K562 (cell line): Measurements from ENCODE around the gene RNU1-2. TPM values are rescaled to one million over a fixed set of nuclear protein-coding genes. Genes with fewer than 3 reads are reported as not detected.
"Not testable (repeated sequence)": the region's sequence is repeated elsewhere in the genome, so short reads cannot be mapped to it uniquely, and the experiment has no call there.

Source experiments
- BDP1 ChIP-seq: IDR thresholded peaks from 3 replicates; pipeline ENCODE4 v1.6.1; 2011; ENCODE audit not compliant: insufficient read length, insufficient read depth
- CREM ChIP-seq: IDR thresholded peaks from 2 replicates; pipeline ENCODE4 v1.6.1; 2014; ENCODE audit warnings: antibody characterized with exemption, low read depth
- EGR1 ChIP-seq: fragments of 450-650 bp; conservative IDR thresholded peaks from 2 replicates; pipeline ENCODE4 v1.6.1; 2017; ENCODE audit warnings: mild to moderate bottlenecking
- EP300 ChIP-seq: IDR thresholded peaks from 2 replicates; pipeline ENCODE4 v1.6.1; 2012; ENCODE audit warnings: low read length, improper control_type of control experiment
- HNRNPLL ChIP-seq: fragments of 200-400 bp; formaldehyde crosslinking; IDR thresholded peaks from 2 replicates; pipeline ENCODE4 v1.6.1; 2017; ENCODE audit warnings: low read length, low read depth, mild to moderate bottlenecking; ENCODE audit not compliant: poor library complexity, severe bottlenecking
- NFIC ChIP-seq: fragments of 450-650 bp; IDR thresholded peaks from 2 replicates; pipeline ENCODE4 v1.6.1; 2017; ENCODE audit warnings: mild to moderate bottlenecking, inconsistent platforms
- POLR3A ChIP-seq: IDR thresholded peaks from 2 replicates; pipeline ENCODE4 v1.6.1; 2011; ENCODE audit warnings: borderline replicate concordance, mild to moderate bottlenecking, moderate library complexity; ENCODE audit not compliant: insufficient read length, insufficient read depth; ENCODE audit errors: extremely low read depth
- TEAD4 ChIP-seq, 2 experiments: sonication (generic) in 1 of 2; formaldehyde crosslinking in 1 of 2; IDR thresholded peaks; 2 replicates each; pipeline versions ENCODE4 v1.6.1 to v1.8.0; 2012 to 2022; ENCODE audit warnings: borderline replicate concordance in 1 of 2, inconsistent platforms in 1 of 2, low read length in 1 of 2, mild to moderate bottlenecking in 1 of 2, missing genetic modification reagents in 1 of 2
- ZBTB7A ChIP-seq: IDR thresholded peaks from 2 replicates; pipeline ENCODE4 v1.6.1; 2011; ENCODE audit warnings: low read depth, mild to moderate bottlenecking, low read length, moderate library complexity, borderline replicate concordance; ENCODE audit not compliant: control insufficient read depth
- polyA plus RNA-seq, 8 experiments: library from polyadenylated mRNA; depleted of rRNA in 4 of 8; stranded (reverse) in 5 of 8; unstranded in 3 of 8; fragments of >200 nt; fragmentation: Nextera tagmentation in 2 of 8; fragmentation: Illumina TruSeq in 1 of 8; extraction: Ambion mirVana in 2 of 8; extraction: Trizol in 1 of 8; gene quantifications; 2 replicates each; pipeline versions ENCODE4 v1.2.1 to v1.2.3, GENCODE V29; 2011 to 2014; ENCODE audit warnings: inconsistent platforms in 1 of 8, missing spikeins in 1 of 8
- total RNA-seq, 7 experiments: library from RNA; depleted of rRNA in 6 of 7; stranded (reverse); fragments of >200 nt in 6 of 7; fragmentation: Illumina TruSeq in 2 of 7; extraction: Trizol in 2 of 7; gene quantifications; 2 replicates each; pipeline versions ENCODE4 v1.2.1 to v1.2.3, GENCODE V29; 2011 to 2021; ENCODE audit warnings: low replicate concordance in 1 of 7
- TF ChIP-seq, protein P1 (sequence below), 2 experiments: fragments of 450-650 bp in 1 of 2; sonication (generic) in 1 of 2; formaldehyde crosslinking in 1 of 2; IDR thresholded peaks; 2 replicates each; pipeline versions ENCODE4 v1.7.1 to v1.9.0; 2016 to 2022; ENCODE audit warnings: inconsistent platforms in 1 of 2, mild to moderate bottlenecking in 1 of 2, missing genetic modification reagents in 1 of 2
- TF ChIP-seq, protein P2 (sequence below): conservative IDR thresholded peaks from 2 replicates; pipeline ENCODE4 v1.6.1; 2011; ENCODE audit warnings: low read depth, mild to moderate bottlenecking, low read length; ENCODE audit not compliant: control insufficient read depth
- TF ChIP-seq, protein P3 (sequence below): IDR thresholded peaks from 3 replicates; pipeline ENCODE4 v1.6.1; 2011; ENCODE audit warnings: borderline replicate concordance, mild to moderate bottlenecking, moderate library complexity; ENCODE audit not compliant: insufficient read length; ENCODE audit errors: extremely low read depth

Gene RNU1-2
- total and polyA plus RNA-seq, 9 of the 15 experiments (the other 6 are each of a cell fraction or from before 2014, with no cell fraction given) = under 0.01 to 32,823 (median 2,538) TPM; not detected in 4

DNA sequence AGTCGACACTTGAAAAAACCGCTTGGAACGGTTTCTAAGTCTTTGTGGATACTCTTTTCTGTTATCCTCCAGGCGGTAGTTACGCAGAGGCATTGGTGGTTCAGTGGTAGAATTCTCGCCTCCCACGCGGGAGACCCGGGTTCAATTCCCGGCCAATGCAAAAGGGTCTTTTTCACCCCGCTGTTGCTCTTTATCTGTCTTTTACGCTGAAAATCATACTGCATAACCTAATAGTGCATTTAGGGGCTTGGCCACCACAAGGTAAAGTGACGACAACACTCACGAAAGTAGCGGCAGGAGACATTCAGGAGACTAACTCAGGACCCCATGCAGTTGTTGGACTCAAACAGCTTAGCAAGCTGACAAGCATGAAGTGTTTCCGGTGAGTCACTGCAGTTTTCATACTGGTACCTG, 33.9 kb upstream of the RNU1-2 start (continued):
- TF ChIP-seq, protein P1, sequence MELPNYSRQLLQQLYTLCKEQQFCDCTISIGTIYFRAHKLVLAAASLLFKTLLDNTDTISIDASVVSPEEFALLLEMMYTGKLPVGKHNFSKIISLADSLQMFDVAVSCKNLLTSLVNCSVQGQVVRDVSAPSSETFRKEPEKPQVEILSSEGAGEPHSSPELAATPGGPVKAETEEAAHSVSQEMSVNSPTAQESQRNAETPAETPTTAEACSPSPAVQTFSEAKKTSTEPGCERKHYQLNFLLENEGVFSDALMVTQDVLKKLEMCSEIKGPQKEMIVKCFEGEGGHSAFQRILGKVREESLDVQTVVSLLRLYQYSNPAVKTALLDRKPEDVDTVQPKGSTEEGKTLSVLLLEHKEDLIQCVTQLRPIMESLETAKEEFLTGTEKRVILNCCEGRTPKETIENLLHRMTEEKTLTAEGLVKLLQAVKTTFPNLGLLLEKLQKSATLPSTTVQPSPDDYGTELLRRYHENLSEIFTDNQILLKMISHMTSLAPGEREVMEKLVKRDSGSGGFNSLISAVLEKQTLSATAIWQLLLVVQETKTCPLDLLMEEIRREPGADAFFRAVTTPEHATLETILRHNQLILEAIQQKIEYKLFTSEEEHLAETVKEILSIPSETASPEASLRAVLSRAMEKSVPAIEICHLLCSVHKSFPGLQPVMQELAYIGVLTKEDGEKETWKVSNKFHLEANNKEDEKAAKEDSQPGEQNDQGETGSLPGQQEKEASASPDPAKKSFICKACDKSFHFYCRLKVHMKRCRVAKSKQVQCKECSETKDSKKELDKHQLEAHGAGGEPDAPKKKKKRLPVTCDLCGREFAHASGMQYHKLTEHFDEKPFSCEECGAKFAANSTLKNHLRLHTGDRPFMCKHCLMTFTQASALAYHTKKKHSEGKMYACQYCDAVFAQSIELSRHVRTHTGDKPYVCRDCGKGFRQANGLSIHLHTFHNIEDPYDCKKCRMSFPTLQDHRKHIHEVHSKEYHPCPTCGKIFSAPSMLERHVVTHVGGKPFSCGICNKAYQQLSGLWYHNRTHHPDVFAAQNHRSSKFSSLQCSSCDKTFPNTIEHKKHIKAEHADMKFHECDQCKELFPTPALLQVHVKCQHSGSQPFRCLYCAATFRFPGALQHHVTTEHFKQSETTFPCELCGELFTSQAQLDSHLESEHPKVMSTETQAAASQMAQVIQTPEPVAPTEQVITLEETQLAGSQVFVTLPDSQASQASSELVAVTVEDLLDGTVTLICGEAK (IDR thresholded peaks at IDR 0.05) = peak; percentile 68
- TF ChIP-seq, protein P1 (CRISPR knock-in tag; IDR thresholded peaks at IDR 0.05) = not testable (repeated sequence)
- TF ChIP-seq EP300 (peak; percentile 37; the same call in 1 of the 2 replicates), POLR3A (peak; percentile 70), NFIC (peak; percentile 31; the same call in 1 of the 2 replicates), ZBTB7A (peak; percentile 75; the same call in 1 of the 2 replicates), HNRNPLL (peak; percentile 55), BDP1 (peak; percentile 30), CREM (peak; percentile 44; the same call in 1 of the 2 replicates), TEAD4 (IDR thresholded peaks at IDR 0.05; ENCODE audit: low read length) (0 out of 2 replicates have a peak, but pooled peaks have one; percentile 31), EGR1 (0 out of 2 replicates have a peak, but pooled peaks have one; percentile 15)
- TF ChIP-seq, protein P2, sequence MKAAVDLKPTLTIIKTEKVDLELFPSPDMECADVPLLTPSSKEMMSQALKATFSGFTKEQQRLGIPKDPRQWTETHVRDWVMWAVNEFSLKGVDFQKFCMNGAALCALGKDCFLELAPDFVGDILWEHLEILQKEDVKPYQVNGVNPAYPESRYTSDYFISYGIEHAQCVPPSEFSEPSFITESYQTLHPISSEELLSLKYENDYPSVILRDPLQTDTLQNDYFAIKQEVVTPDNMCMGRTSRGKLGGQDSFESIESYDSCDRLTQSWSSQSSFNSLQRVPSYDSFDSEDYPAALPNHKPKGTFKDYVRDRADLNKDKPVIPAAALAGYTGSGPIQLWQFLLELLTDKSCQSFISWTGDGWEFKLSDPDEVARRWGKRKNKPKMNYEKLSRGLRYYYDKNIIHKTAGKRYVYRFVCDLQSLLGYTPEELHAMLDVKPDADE = 0 out of 2 replicates have a peak, but pooled peaks have one; percentile 41
- TF ChIP-seq, protein P3, sequence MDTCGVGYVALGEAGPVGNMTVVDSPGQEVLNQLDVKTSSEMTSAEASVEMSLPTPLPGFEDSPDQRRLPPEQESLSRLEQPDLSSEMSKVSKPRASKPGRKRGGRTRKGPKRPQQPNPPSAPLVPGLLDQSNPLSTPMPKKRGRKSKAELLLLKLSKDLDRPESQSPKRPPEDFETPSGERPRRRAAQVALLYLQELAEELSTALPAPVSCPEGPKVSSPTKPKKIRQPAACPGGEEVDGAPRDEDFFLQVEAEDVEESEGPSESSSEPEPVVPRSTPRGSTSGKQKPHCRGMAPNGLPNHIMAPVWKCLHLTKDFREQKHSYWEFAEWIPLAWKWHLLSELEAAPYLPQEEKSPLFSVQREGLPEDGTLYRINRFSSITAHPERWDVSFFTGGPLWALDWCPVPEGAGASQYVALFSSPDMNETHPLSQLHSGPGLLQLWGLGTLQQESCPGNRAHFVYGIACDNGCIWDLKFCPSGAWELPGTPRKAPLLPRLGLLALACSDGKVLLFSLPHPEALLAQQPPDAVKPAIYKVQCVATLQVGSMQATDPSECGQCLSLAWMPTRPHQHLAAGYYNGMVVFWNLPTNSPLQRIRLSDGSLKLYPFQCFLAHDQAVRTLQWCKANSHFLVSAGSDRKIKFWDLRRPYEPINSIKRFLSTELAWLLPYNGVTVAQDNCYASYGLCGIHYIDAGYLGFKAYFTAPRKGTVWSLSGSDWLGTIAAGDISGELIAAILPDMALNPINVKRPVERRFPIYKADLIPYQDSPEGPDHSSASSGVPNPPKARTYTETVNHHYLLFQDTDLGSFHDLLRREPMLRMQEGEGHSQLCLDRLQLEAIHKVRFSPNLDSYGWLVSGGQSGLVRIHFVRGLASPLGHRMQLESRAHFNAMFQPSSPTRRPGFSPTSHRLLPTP = peak; percentile 68
- not testable (repeated sequence) for TF ChIP-seq TEAD4 (CRISPR knock-in tag; IDR thresholded peaks at IDR 0.05; ENCODE audit: borderline replicate concordance)
